Suppressor macrophage treated with lipopolysaccharide for 1 hour (primary cell): ENCODE data around the gene INA.

Source experiments
- DNase-seq, 3 donors: peaks; one replicate each; pipeline ENCODE4 v3.0.0-alpha.2; 2020 to 2022

Gene INA

DNA sequence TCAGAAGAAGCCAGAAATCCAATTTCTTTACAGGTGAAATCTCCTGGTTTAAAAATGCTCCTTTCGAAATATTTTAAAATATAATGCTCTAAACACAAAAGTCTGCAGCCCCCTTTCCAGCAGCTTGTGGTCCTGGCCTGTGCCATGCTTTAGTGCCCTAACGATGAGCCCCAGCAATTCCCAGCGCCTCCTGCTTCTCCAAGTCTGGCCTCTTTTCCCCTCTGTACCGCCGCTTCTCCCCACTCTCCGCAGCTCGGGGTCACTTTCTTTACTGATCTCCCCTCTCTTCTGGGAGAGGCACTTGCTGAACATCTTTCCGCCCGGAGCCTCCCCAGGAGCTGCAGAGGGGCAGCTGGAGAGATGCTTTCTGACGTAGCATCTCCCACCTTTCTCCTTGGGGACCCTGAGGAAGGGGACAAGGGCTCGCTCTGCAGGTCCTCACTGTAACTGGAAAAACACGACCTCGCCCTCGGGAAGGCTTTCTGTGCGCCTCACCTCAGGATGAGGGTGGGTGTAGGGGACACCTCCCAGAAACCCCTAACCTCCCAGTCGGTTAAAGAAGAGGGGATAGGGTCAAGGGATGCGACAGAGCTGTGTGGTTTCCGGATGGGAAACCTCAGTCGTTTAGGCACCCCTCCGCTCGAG lies 565 bp upstream of the INA start:
- peak in 1 of 3 donors; percentile 5 for DNase-seq

DNA sequence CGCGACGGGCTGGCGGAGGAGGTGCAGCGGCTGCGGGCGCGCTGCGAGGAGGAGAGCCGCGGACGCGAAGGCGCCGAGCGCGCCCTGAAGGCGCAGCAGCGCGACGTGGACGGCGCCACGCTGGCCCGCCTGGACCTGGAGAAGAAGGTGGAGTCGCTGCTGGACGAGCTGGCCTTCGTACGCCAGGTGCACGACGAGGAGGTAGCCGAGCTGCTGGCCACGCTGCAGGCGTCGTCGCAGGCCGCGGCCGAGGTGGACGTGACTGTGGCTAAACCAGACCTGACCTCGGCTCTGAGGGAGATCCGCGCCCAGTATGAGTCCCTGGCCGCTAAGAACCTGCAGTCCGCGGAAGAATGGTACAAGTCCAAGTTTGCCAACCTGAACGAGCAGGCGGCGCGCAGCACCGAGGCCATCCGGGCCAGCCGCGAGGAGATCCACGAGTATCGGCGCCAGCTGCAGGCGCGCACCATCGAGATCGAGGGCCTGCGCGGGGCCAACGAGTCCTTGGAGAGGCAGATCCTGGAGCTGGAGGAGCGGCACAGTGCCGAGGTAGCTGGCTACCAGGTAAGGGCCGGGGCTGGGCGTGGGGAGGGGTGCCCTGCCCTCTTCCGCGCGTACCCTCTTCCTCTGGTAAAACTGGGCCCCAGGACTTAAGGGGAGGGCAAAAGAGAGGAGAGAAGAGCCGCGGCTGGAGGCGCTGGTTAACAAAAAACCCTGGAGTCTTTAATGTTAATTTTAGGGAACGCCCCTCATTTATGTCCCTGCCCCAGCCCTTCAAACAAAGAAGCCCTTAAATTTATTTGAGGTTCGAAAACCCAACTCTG lies 987 bp downstream of the INA start:
- DNase-seq, result peak in 1 of 3 donors; percentile 8

DNA sequence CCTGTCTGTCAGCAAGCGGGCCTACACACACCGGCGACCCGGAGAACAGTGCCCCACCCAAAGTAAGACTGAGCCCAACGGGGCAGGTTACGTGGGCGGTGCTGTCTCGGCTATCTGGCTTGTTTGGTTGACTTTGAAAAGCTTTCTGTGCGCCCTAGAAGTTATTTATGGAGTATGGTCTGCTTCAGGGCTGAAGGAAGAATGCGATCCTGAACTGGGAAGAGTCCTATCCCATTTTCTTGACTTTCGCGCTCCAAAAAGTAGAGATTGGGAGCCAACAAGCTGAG lies 1.5 kb downstream of the INA start:
- DNase-seq, result no peak

DNA sequence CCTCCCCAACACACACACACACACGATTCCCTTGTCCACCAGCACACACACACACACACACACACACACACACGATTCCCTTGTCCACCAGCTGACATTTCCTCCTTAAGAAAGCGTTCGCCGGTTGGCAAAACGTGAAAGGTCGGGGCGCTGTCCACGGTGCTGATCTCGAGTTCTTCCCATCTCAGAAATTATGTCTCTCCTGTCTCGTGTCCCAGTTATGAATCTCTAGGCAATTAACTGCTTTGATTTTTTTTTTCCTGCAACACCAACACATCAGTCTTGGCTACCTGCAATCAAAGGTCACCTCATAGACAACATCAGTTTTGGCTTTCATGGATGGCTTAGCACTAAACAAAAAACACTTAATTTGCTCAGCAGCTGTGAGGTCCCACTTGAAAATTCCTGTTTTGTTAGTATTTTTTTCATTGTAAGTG lies 1.9 kb downstream of the INA start:
- DNase-seq, result peak; percentile 55 to 84 (median 74)

DNA sequence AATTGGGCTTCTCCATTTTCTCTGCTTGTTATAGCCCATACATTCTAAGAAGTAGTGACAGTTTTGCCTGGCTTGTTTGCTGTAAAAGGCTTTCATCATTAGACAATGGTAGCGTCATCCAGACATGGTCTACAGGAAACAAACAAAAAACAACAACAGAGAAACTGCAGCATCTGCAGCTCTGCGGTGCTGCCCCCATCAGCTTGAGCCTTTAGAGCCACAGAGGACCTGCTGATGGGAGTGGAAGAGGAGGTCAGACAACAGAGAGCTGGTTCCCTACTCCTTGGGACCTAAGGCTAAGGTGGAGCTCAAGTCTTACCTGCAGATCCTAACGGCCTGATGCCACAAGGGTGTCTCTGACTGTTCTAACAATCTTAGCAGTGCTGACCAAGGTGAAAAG lies 3.1 kb downstream of the INA start:
- peak in 1 of 3 donors; percentile 7 for DNase-seq

DNA sequence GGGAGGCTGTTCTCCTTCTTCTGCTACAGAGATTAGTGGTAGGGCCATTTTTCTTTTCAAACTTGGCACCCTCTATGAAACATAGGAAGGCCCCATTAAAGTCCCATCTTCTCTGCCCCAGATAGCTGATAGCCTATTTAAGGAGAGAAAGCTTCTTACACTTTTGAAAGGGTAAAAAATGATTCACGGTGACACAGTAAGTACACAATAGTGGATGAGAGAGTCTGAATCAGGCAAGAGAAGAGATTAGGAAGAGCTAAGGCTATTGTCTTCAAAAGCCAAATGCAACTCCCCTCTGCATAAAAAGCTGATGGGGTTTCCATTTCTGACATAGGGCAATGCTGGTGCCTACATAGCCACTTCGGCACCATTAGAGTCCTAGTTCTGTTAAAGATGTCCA lies 3.6 kb downstream of the INA start:
- peak in 1 of 3 donors; percentile 12 for DNase-seq

DNA sequence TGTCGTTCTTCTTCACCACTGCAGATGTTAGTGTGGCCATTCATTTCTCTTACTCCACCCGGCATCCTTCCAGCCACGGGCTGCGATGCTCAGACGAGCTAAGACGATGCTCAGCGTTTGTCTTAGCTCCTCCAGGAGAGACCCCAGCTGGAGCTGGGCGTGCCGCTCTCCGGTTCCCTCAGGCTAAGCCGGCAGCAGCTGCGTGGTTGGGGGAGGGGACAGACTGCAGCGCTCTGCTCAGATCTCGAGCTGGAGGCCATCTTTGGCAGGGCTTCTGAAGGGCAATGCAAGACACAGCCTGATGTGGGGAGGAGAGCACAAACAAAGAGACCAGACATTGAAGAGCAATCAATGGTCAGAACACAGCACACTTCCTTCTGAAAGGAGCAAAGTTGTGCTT lies 4.8 kb downstream of the INA start:
- no peak for DNase-seq

DNA sequence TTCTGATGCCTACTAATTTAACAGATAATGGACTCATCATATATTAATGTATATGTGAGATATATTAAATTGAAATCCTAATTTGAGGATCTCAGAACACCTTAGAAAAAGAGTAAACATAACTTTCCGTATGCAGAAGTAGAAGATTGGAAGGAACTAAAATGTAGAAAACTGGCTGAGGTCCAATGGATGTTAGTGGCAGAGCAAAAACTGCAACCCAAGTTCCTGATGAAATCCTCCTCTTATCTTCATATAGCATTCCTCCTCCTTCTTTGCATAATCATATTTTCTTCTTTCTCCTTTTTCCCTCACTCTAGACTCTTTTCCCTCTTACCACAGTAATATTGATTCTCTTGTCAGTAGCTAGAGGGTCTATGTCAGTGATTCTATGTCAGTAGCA lies 6.0 kb downstream of the INA start:
- DNase-seq, result no peak

DNA sequence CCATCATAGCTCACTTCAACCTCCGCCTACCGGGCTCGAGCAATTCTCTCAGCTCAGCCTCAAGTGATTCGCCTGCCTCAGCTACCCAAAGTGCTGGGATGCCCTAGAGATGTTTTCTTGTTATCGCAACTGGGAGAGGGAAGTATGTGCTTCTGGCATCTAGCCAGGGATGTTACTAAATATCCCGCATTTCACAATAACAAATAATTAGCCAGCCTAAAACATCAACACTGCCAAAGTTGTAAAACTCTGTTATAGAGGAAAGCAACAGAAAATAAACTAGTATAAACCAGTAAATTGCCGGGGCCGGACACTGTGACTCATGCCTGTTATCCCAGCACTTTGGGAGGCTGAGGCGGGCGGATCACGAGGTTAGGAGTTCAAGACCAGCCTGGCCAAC lies 7.2 kb downstream of the INA start:
- peak; percentile 67 to 79 (median 77) for DNase-seq

DNA sequence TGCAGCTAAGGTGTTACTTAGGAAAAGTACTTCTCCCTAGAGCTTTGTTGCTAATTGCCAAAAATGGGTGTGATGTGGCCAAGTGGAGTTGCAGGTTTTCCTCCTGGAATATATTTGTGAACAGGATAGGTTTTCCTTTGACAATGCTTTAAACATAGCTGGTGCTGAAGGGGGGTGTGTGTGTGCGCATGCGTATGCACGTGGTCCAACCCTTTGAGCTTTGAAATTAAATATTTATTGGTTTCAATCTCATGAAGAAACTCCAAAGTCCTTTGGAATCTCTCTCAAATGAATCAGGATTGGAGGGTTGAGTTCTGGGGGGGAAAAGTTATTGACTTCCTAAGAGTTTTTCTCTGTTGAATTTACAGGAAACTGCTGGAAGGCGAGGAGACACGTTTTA lies 11.1 kb downstream of the INA start:
- DNase-seq, result no peak

DNA sequence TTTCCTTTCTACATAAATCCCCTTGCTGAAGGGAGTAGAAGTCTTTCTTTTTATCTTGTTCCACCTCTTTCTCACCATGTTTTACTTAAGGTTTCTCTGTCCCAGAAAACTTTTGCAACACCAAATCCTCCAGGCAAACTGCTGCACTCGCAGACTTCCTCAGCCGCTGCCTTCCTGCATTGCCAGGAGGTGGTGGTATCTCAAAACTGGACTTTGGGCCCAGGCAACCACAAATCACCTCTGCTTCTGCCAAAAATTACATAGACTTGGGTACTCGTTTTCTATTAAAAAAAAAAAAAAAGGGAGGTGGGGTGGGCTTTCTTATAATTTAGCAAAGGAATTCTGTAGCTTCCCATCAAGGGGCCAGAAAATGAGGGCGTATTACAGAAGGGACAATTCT lies 14.7 kb downstream of the INA start:
- DNase-seq, result no peak

DNA sequence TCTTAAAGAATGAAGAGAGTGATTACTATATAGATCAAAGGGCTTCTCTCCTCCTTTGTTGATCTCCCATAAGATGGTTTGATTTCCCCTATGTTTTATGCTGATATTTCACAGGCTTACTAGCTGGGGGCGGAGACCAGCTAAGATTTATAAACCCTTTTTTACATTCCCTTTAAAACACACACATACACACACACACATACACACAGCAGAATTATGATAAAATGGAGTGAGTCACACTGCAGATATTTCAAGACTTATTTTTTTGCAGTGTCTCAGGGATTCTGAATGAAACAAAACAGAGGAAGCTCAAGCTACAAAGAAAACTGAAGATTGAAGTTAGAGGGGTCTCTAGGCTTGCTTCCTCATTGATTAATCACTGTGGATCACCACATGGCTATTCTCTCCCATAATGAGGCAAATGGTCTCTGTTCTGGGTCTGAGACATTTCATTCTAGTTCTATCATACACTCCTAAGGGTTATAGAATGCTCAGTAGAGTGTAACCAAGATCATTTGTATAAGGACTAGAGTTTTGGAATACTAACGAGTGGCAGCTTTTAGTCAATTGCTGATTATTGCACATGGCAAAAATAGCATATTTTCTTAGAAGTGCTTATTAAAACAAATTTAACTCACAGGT lies 18.6 kb downstream of the INA start:
- DNase-seq, result peak in 1 of 3 donors; percentile 10

DNA sequence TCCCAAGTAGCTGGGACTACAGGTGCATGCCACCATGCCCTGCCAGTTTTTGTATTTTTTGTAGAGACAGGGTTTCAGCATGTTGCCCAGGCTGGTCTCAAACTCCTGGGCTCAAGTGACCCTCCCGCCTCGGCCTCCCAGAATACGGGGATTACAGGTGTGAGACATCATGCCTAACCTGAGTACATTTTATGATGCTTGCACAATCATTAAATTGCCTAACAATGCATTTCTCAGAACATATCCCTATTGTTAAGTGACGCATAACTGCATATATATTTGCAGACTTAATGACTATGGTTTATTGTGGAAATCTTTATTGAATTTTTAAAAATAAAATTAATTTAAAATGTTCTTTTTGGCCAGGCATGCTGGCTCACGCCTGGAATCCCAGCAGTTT lies 30.7 kb downstream of the INA start:
- DNase-seq, result no peak

DNA sequence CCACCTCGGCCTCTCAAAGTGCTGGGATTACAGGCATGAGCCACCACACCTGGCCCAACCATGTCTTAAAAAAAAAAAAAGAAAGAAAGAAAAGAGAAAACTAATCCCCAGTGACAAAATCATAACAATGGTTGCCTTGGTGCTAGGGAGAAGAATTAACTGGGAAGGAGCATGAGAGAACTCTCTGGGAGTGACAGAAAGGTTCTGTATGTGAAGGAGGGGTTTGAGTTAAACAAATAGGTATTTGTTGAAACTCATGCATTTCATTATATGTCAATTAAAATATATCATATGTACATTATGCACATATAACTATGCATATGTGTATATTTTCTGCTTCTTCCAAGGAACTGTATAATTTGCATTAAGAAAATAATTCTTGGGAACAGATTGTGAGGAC lies 33.3 kb downstream of the INA start:
- DNase-seq, result no peak

DNA sequence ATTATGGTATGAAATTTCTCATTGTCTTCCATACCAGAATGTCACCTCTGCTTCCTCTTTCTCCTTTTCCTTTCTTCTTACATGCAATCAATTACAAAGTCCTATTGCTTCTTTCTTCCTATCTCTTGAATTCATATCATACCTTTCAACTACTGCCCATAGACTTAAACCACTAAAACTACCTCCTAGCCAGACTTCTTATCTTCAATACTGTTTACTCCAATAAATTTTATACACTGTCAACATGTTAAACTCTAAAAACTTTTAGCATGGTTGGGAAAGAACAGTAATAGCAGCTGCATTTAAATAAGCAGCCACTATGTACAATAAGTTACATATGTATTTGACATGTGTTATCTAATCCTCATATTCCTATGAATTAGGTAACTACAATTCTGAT lies 39.1 kb downstream of the INA start:
- no peak for DNase-seq

DNA sequence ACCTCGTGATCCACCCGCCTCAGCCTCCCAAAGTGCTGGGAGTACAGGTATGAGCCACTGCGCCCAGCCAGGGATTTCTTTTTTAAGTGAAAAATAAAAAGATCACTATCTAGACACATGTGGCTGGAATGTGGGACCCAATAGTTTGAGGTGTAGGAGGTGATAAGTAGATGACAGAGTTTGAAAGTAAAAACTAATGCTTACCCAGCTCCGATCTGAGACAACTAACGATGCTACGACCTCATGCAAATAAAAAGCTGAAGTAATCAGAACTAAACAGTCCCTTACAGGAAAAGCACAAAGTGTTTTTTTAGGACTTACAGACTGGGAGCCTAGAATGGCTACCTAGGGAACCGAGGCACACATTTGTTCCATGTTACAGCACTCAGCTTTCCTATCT lies 51.0 kb downstream of the INA start:
- no peak for DNase-seq

DNA sequence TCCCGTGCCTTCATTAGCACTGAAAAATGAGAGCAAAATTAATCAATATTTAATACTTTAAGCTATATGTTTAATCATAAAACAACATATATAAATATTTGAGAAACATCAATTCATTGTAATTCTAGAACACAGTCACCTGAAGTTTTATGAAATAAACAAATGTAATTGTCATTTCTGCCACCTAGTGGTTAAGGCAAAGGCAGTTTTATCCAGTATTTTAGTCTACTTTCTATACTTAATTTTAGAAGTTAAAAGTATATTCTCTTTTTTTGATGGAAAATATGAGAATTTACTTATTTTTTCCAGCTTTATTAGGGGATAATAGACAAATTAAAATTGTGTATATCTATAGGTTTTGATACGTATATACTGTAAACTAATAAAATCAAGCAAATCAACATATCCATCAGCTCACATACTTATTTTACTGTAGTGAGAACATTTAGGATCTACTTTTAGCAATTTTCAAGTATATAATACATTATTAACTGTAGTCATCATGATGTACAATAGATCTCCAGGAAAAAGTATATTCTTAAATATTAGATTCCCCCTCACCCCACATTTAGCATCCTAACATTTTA lies 57.1 kb downstream of the INA start:
- peak; percentile 24 to 65 (median 51) for DNase-seq

DNA sequence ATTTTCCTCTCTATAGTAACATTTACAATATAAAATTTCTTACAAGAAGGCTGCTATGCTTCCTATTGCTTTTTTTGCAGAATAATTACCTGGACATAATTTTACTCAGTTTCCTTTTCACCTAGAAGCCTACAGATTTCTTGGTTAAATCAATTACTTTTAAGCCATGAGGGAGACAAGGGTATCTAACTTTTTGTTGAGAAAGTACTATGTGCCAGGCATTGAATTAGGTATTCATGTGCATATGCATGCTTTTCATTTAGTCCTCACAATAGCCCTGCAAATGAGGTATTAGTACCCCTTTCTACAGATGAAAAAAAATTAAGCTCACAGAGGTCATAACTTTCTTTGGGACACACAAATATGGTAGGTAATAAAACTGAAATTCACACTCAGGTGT lies 57.6 kb downstream of the INA start:
- DNase-seq, result no peak

DNA sequence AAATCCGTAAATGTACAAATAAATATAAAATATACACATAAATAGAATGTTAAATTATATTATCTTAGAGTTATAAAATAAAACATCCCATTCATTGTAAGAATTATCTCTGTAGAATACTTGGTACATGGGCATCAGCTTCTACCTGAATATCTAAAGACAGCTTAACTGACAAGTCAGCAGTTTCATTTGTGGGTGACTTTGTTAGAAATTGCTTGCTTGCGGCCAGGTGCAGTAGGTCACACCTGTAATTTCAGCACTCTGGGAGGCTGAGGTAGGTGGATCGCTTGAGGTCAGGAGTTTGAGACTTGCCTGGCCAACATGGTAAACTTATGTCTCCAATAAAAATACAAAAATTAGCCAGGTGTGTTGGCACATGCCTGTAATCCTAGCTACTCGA lies 59.4 kb downstream of the INA start:
- DNase-seq, result no peak
